CD14-positive monocyte (primary cell): ENCODE measurements around the gene C12orf75. TPM values are rescaled to one million over a fixed set of nuclear protein-coding genes. Genes with fewer than 3 reads are reported as not detected.

Experiments
- DNase-seq, 3 donors: peaks; one replicate each; pipeline ENCODE4 v3.0.0-alpha.2; 2011 to 2022
- H2AFZ ChIP-seq: 2 replicates; pipeline ENCODE4 v1.6.0; 2012; ENCODE audit warnings: mild to moderate bottlenecking, low read depth, low read length, inconsistent platforms; ENCODE audit not compliant: insufficient read depth, poor library complexity, severe bottlenecking
- H3K27ac ChIP-seq, 2 donors: 1 replicate in 1 of 2; 2 replicates in 1 of 2; pipeline ENCODE4 v1.5.1; 2012 to 2013; ENCODE audit warnings: low read length in 2 of 2, control low read depth in 1 of 2, inconsistent platforms in 1 of 2, low read depth in 1 of 2, mild to moderate bottlenecking in 1 of 2
- H3K27me3 ChIP-seq, 2 donors: one replicate each; pipeline versions ENCODE4 v1.6.0 to v1.6.1; 2011 to 2013; ENCODE audit warnings: low read length in 2 of 2; ENCODE audit not compliant: control insufficient read depth in 2 of 2, insufficient read depth in 2 of 2
- H3K36me3 ChIP-seq, 2 donors: replicated peaks in 1 of 2; 1 replicate in 1 of 2; 2 replicates in 1 of 2; pipeline versions ENCODE4 v1.5.1 to v1.6.1; 2012 to 2013; ENCODE audit warnings: low read length in 2 of 2, control low read depth in 1 of 2, inconsistent platforms in 1 of 2, mild to moderate bottlenecking in 1 of 2; ENCODE audit not compliant: insufficient read depth in 2 of 2, control insufficient read depth in 1 of 2
- H3K4me1 ChIP-seq, 2 donors: 1 replicate in 1 of 2; 2 replicates in 1 of 2; pipeline versions ENCODE4 v1.5.1 to v1.6.1; 2012 to 2013; ENCODE audit warnings: low read length in 2 of 2, control low read depth in 1 of 2, inconsistent platforms in 1 of 2, mild to moderate bottlenecking in 1 of 2, moderate library complexity in 1 of 2; ENCODE audit not compliant: insufficient read depth in 2 of 2, control insufficient read depth in 1 of 2
- H3K4me2 ChIP-seq: replicated peaks from 2 replicates; pipeline ENCODE3; 2012; ENCODE audit warnings: low read length, moderate library complexity, mild to moderate bottlenecking; ENCODE audit not compliant: poor library complexity, severe bottlenecking; ENCODE audit errors: extremely low read depth
- H3K4me3 ChIP-seq, 3 experiments: fragments of 200-600 bp in 1 of 3; sonication (generic) in 1 of 3; replicated peaks in 1 of 3; 1 replicate in 2 of 3; 2 replicates in 1 of 3; pipeline ENCODE4 v1.5.1; 2011 to 2013; ENCODE audit warnings: low read length in 3 of 3, mild to moderate bottlenecking in 3 of 3, control low read depth in 2 of 3, low read depth in 2 of 3, inconsistent platforms in 1 of 3, moderate library complexity in 1 of 3
- H3K79me2 ChIP-seq: 2 replicates; pipeline ENCODE4 v1.6.0; 2012; ENCODE audit warnings: mild to moderate bottlenecking, control low read depth, inconsistent platforms, low read length, moderate library complexity; ENCODE audit not compliant: insufficient read depth
- H3K9ac ChIP-seq: 2 replicates; pipeline ENCODE4 v1.6.0; 2017; ENCODE audit warnings: low read length, mild to moderate bottlenecking; ENCODE audit not compliant: insufficient read depth, poor library complexity, severe bottlenecking
- H3K9me3 ChIP-seq, 2 donors: replicated peaks in 1 of 2; 1 replicate in 1 of 2; 2 replicates in 1 of 2; pipeline versions ENCODE4 v1.5.1 to v1.6.1; 2012 to 2013; ENCODE audit warnings: low read length in 2 of 2, control low read depth in 1 of 2; ENCODE audit not compliant: control insufficient read depth in 1 of 2, insufficient read depth in 1 of 2
- H4K20me1 ChIP-seq: 2 replicates; pipeline ENCODE4 v1.6.0; 2012; ENCODE audit warnings: mild to moderate bottlenecking, low read length, control low read depth, moderate library complexity; ENCODE audit not compliant: insufficient read depth
- H3K27ac Mint-ChIP-seq, 7 donors: one replicate each; pipeline ENCODE4 v1.8.0; 2020; ENCODE audit warnings: mild to moderate bottlenecking in 7 of 7, mixed read lengths in 7 of 7, moderate library complexity in 6 of 7, inconsistent platforms in 2 of 7
- H3K27me3 Mint-ChIP-seq, 3 donors: one replicate each; pipeline ENCODE4 v1.8.0; 2021 to 2022; ENCODE audit warnings: low read depth in 3 of 3, mild to moderate bottlenecking in 3 of 3, mixed read lengths in 3 of 3, moderate library complexity in 3 of 3, inconsistent platforms in 1 of 3
- H3K36me3 Mint-ChIP-seq, 2 donors: one replicate each; pipeline ENCODE4 v1.8.0; 2020; ENCODE audit warnings: mixed read lengths in 2 of 2, inconsistent platforms in 1 of 2, mild to moderate bottlenecking in 1 of 2
- H3K4me1 Mint-ChIP-seq: one replicate; pipeline ENCODE4 v1.8.0; 2020; ENCODE audit warnings: mild to moderate bottlenecking, mixed read lengths
- H3K4me3 Mint-ChIP-seq, 2 donors: one replicate each; pipeline ENCODE4 v1.8.0; 2020; ENCODE audit warnings: mild to moderate bottlenecking in 2 of 2, mixed read lengths in 2 of 2, moderate library complexity in 1 of 2
- H3K9me3 Mint-ChIP-seq, 7 donors: one replicate each; pipeline ENCODE4 v1.8.0; 2020 to 2022; ENCODE audit warnings: mixed read lengths in 7 of 7, mild to moderate bottlenecking in 6 of 7, moderate library complexity in 6 of 7, inconsistent platforms in 2 of 7
- WGBS: methylation state at CpG from one replicate; pipeline ENCODE4 v1.1.5; 2013; ENCODE audit warnings: missing lambda C conversion rate; ENCODE audit not compliant: insufficient coverage; 5-methylcytosine and 5-hydroxymethylcytosine counted together
- intact Hi-C, 2 donors: fragments of 100-400 bp; cut with micrococcal nuclease; formaldehyde crosslinking; loops; one replicate each; pipeline versions ENCODE4 v1.15.0 to v1.15.1; 2023
- polyA plus RNA-seq, 3 donors: library from polyadenylated mRNA; depleted of rRNA in 1 of 3; unstranded in 2 of 3; stranded (reverse) in 1 of 3; fragments of 300-500 nt in 2 of 3; fragments of >200 nt in 1 of 3; fragmentation: Illumina TruSeq in 2 of 3; gene quantifications; 1 replicate in 2 of 3; 2 replicates in 1 of 3; pipeline ENCODE4 v1.2.3, GENCODE V29; 2012 to 2021
- TF ChIP-seq, protein P1 (sequence below): fragments of 200-600 bp; IDR thresholded peaks from one replicate; pipeline ENCODE4 v1.8.0; 2022; ENCODE audit warnings: antibody characterized with exemption, mild to moderate bottlenecking

C12orf75 gene
- polyA plus RNA-seq, 3 donors: 0.45 to 0.73 (median 0.73) TPM

DNA sequence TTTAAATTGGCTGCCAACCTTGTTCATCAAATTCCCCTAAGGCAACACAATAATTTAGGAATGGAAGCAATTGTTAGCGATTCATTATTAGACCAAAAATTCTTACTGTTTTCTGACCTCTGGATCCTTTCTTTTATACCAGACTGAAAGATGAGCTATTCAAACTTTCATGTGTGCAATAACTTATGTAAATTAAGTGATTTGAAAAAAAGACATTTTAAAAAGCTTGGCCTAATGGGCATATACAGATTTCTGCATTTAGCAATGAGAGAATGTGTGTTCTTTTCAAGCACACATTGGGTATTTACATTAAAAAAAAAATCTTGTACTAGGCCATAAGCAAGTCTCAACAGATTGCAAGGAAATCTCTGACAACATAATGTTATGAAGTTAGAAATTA, 65.5 kb downstream of the C12orf75 start:
- no peaks in the 10 kb centered on the region for H3K36me3 ChIP-seq
- intact Hi-C loops: no loop called here
- no CpG with 5 or more reads among the region's 1 CpG for WGBS

DNA sequence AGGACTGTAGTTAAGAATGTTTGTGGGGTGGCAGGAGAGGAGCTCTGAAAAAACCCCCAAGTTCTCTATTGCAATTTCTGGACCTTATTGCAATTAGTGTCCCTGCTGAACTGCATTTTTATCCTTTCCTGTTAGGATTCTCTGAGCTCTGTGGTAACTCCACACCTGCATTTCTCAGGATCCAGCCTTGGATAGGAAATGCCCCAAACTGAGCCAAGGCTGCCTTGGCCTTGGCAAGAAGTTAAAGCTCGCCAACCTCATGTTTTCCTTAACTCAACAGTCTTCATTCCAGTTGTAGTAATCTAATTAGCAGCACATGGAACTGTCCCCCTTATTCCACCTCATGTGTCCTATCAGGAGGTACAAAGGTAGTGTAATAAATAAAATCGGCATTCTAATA, 66.5 kb downstream of the C12orf75 start:
- no peaks in the 10 kb centered on the region for H4K20me1 ChIP-seq
- no peak overlapping the region for H3K4me2 ChIP-seq
- no peak overlapping the region for H3K9ac ChIP-seq
- TF ChIP-seq, protein P1, sequence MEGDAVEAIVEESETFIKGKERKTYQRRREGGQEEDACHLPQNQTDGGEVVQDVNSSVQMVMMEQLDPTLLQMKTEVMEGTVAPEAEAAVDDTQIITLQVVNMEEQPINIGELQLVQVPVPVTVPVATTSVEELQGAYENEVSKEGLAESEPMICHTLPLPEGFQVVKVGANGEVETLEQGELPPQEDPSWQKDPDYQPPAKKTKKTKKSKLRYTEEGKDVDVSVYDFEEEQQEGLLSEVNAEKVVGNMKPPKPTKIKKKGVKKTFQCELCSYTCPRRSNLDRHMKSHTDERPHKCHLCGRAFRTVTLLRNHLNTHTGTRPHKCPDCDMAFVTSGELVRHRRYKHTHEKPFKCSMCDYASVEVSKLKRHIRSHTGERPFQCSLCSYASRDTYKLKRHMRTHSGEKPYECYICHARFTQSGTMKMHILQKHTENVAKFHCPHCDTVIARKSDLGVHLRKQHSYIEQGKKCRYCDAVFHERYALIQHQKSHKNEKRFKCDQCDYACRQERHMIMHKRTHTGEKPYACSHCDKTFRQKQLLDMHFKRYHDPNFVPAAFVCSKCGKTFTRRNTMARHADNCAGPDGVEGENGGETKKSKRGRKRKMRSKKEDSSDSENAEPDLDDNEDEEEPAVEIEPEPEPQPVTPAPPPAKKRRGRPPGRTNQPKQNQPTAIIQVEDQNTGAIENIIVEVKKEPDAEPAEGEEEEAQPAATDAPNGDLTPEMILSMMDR: no peak
- WGBS: no CpG with 5 or more reads among the region's 2 CpGs
- peaks cover 0 to 3% (median 2%) of the 10 kb centered on the region in 3 donors for H3K27me3 Mint-ChIP-seq
- H2AFZ ChIP-seq: no peak overlapping the region
- DNase-seq: no peak
- H3K9me3 ChIP-seq: peaks cover 10 to 13% of the 10 kb centered on the region in 2 donors
- no peak overlapping the region for H3K27ac ChIP-seq
- H3K4me1 Mint-ChIP-seq: no peaks in the 10 kb centered on the region
- no peaks in the 10 kb centered on the region for H3K27me3 ChIP-seq
- H3K27ac Mint-ChIP-seq: no peak overlapping the region
- H3K36me3 ChIP-seq: no peaks in the 10 kb centered on the region
- no peak overlapping the region for H3K4me3 ChIP-seq
- no peaks in the 10 kb centered on the region for H3K4me1 ChIP-seq
- intact Hi-C loops: no loop called here
- H3K9me3 Mint-ChIP-seq: peaks cover 6 to 16% (median 13%) of the 10 kb centered on the region in 7 donors
- no peaks in the 10 kb centered on the region for H3K36me3 Mint-ChIP-seq
- H3K4me3 Mint-ChIP-seq: no peak overlapping the region
- H3K79me2 ChIP-seq: no peaks in the 10 kb centered on the region

More for the DNA sequence above, 65.5 kb downstream of the C12orf75 start:
- Histone ChIP-seq H3K4me3 (no peak overlapping the region), H3K27me3 (no peaks in the 10 kb centered on the region), H3K79me2 (no peaks in the 10 kb centered on the region), H3K9me3 (peaks cover 10 to 13% of the 10 kb centered on the region in 2 donors), H3K4me1 (no peaks in the 10 kb centered on the region), H3K9ac (no peak overlapping the region), H3K4me2 (no peak overlapping the region), H2AFZ (no peak overlapping the region), H4K20me1 (no peaks in the 10 kb centered on the region), H3K27ac (no peak overlapping the region)
- peaks cover 0 to 7% (median 2%) of the 10 kb centered on the region in 3 donors for H3K27me3 Mint-ChIP-seq
- no peak for DNase-seq
- TF ChIP-seq, protein P1: no peak
- H3K4me3 Mint-ChIP-seq: no peak overlapping the region
- H3K4me1 Mint-ChIP-seq: no peaks in the 10 kb centered on the region
- no peaks in the 10 kb centered on the region for H3K36me3 Mint-ChIP-seq
- no peak overlapping the region for H3K27ac Mint-ChIP-seq
- H3K9me3 Mint-ChIP-seq: peaks cover 6 to 16% (median 13%) of the 10 kb centered on the region in 7 donors
